SU-DHL-6 (cell line): Measurements from ENCODE around the gene MTF1.

ENCODE experiments used
- CTCF ChIP-seq: fragments of 200-600 bp; sonication (generic); IDR thresholded peaks from one replicate; pipeline ENCODE4 v1.5.1; 2017; ENCODE audit warnings: antibody characterized with exemption, mild to moderate bottlenecking, low read length, moderate library complexity; ENCODE audit not compliant: insufficient read depth, poor library complexity, severe bottlenecking
- EZH2phosphoT487 ChIP-seq: fragments of 200-600 bp; sonication (generic), shearing (Covaris generic); conservative IDR thresholded peaks from 2 replicates; pipeline ENCODE4 v1.6.1; 2018; ENCODE audit warnings: mild to moderate bottlenecking, antibody characterized with exemption, low read length, moderate library complexity, mixed read lengths

- no peak for TF ChIP-seq CTCF
- TF ChIP-seq EZH2phosphoT487, result no peak
Observed at GRCh38 chr1:37845786-37846185, 13.6 kb downstream of the MTF1 start.
